A673 (cell line): ENCODE results near the gene CHML. TPM values are rescaled to one million over a fixed set of nuclear protein-coding genes. Genes with fewer than 3 reads are reported as not detected.

Experiments
- Bru-seq: library from RNA; stranded (reverse); fragments of 400-500 nt; gene quantifications from one replicate; lab custom pipeline; 2021; lab: Mats Ljungman, UMichigan
- BruChase-seq, 2 experiments: library from RNA; stranded (reverse); fragments of 400-500 nt; gene quantifications; one replicate each; lab custom pipeline; 2021; lab: Mats Ljungman, UMichigan
- BruUV-seq: library from RNA; stranded (reverse); fragments of 400-500 nt; replicated peaks from 2 replicates; lab custom pipeline; 2021; lab: Mats Ljungman, UMichigan
- CTCF ChIA-PET: fragments of 300-600 bp; sonication (Branson Sonifier 250); formaldehyde crosslinking; loops from one replicate; lab custom pipeline; 2022; ENCODE audit warnings: antibody characterized with exemption; lab: Charles Lee
- POLR2A ChIA-PET: fragments of 300-600 bp; sonication (Branson Sonifier 250); formaldehyde crosslinking; loops from one replicate; lab custom pipeline; 2022; ENCODE audit warnings: antibody characterized with exemption; ENCODE audit not compliant: low non-redundant PET; lab: Charles Lee
- DNase-seq: peaks from one replicate; pipeline ENCODE4 v3.0.0-alpha.2; 2015; ENCODE audit warnings: low spot score
- H3K27ac ChIP-seq: fragments of 200-600 bp; sonication (generic); 2 replicates; pipeline ENCODE4 v1.5.1; 2016; ENCODE audit warnings: mixed run types, low read depth, mild to moderate bottlenecking, mixed read lengths, antibody characterized with exemption, low read length; ENCODE audit not compliant: poor library complexity, severe bottlenecking
- H3K27me3 ChIP-seq: fragments of 200-600 bp; sonication (generic); replicated peaks from 2 replicates; pipeline ENCODE4 v1.6.1; 2017; ENCODE audit warnings: mixed run types, low read depth, mild to moderate bottlenecking, mixed read lengths, antibody characterized with exemption, low read length; ENCODE audit not compliant: insufficient read depth, poor library complexity
- H3K36me3 ChIP-seq: fragments of 200-600 bp; sonication (generic); 2 replicates; pipeline ENCODE4 v1.6.1; 2016; ENCODE audit warnings: mixed run types, mild to moderate bottlenecking, mixed read lengths, antibody characterized with exemption, low read length; ENCODE audit not compliant: insufficient read depth, poor library complexity, severe bottlenecking
- H3K4me1 ChIP-seq: fragments of 200-600 bp; sonication (generic); 2 replicates; pipeline ENCODE4 v1.6.1; 2017; ENCODE audit warnings: mixed run types, mild to moderate bottlenecking, mixed read lengths, antibody characterized with exemption, low read length; ENCODE audit not compliant: insufficient read depth, poor library complexity, severe bottlenecking
- H3K4me3 ChIP-seq: fragments of 200-600 bp; sonication (generic); 2 replicates; pipeline ENCODE4 v1.5.1; 2016; ENCODE audit warnings: low read depth, mixed run types, mild to moderate bottlenecking, mixed read lengths, low read length; ENCODE audit not compliant: poor library complexity, severe bottlenecking
- H3K9me3 ChIP-seq: fragments of 200-600 bp; sonication (generic); 2 replicates; pipeline ENCODE4 v1.6.1; 2016; ENCODE audit warnings: mixed run types, low read depth, mild to moderate bottlenecking, mixed read lengths, antibody characterized with exemption, low read length; ENCODE audit not compliant: poor library complexity, severe bottlenecking
- CTCF ChIP-seq: fragments of 300-800, 200-600 bp; sonication (generic); conservative IDR thresholded peaks from 2 replicates; pipeline ENCODE4 v1.5.1; 2017; ENCODE audit warnings: low read depth, mild to moderate bottlenecking, antibody characterized with exemption, low read length, moderate library complexity, mixed read lengths
- EZH2 ChIP-seq: fragments of 200-600 bp; sonication (generic); IDR thresholded peaks from 2 replicates; pipeline ENCODE4 v1.6.1; 2017; ENCODE audit warnings: borderline replicate concordance, low read depth, mild to moderate bottlenecking, mixed read lengths, antibody characterized with exemption, low read length; ENCODE audit not compliant: poor library complexity, severe bottlenecking
- intact Hi-C: fragments of 100-400 bp; cut with micrococcal nuclease; formaldehyde crosslinking; loops from one replicate; pipeline ENCODE4 v1.10.0; 2022; ENCODE audit not compliant: unreplicated experiment
- long read RNA-seq: library from polyadenylated mRNA; stranded (forward); transcript quantifications from one replicate; pipeline ENCODE4 v2.0.0, GENCODE V29; 2022
- total RNA-seq: library from RNA; stranded (reverse); gene quantifications from 2 replicates; pipeline ENCODE4 v1.2.3, GENCODE V29; 2021

CHML gene
- total RNA-seq (10.6 and 11.9 TPM in 2 replicates), Bru-seq, nascent RNA (percentile 86 among the genes with signal in this experiment), BruChase-seq, experiment 1, labeled RNA remaining after a 2-hour chase (percentile 95 among the genes with signal in this experiment), BruChase-seq, experiment 2, labeled RNA remaining after a 6-hour chase (percentile 96 among the genes with signal in this experiment)
- long read RNA-seq, full-length matches to known transcripts: 7 of 8 reads
- long read RNA-seq, partial matches to known transcripts: 0 of 8 reads
- long read RNA-seq, other reads (novel, unspliced or antisense): 1 of 8 reads

- ChIA-PET POLR2A (no interaction called here), CTCF (no interaction called here)
- H3K27me3 ChIP-seq: no peaks in the 10 kb centered on the region
- DNase-seq: peak; percentile 84
- H3K27ac ChIP-seq: peak within 1 kb of the TSS; percentile 82
- TF ChIP-seq EZH2: no peak
- no peak for TF ChIP-seq CTCF
- H3K36me3 ChIP-seq: no peaks in the 10 kb centered on the region
- no TSS peak for BruUV-seq
- intact Hi-C loops: no loop called here
- no peaks in the 10 kb centered on the region for H3K9me3 ChIP-seq
- H3K4me3 ChIP-seq: peak within 1 kb of the TSS; percentile 70
- no peaks in the 10 kb centered on the region for H3K4me1 ChIP-seq
These were observed at the start of gene CHML, which contains the start of gene OPN3 for GRCh38 chr1:241640149-241640866. Gene CHML (minus strand): TSS chr1:241640369. CDS start chr1:241635766, 4,603 bp downstream. Gene OPN3 (minus strand): TSS chr1:241640369. CDS start chr1:241640254, 115 bp downstream.

GRCh38 chr1:241688940-241689368 is 48.8 kb upstream of the CHML start:
- no peaks in the 10 kb centered on the region for H3K4me1 ChIP-seq
- BruUV-seq: no TSS peak
- no peaks in the 10 kb centered on the region for H3K9me3 ChIP-seq
- ChIA-PET POLR2A (no interaction called here), CTCF (no interaction called here)
- DNase-seq: no peak
- intact Hi-C loops: no loop called here
- H3K4me3 ChIP-seq: no peak overlapping the region
- no peaks in the 10 kb centered on the region for H3K27me3 ChIP-seq
- TF ChIP-seq EZH2 (no peak), CTCF (no peak)
- no peak overlapping the region for H3K27ac ChIP-seq
- no peaks in the 10 kb centered on the region for H3K36me3 ChIP-seq

GRCh38 chr1:241684108-241684507 is 43.9 kb upstream of the CHML start:
- no peak for DNase-seq
- TF ChIP-seq CTCF (no peak), EZH2 (no peak)
- POLR2A ChIA-PET: interaction anchor here (0.8 kb wide), 1 partner anchor 13 kb away, joined by 5 read pairs; no protein-coding TSS in a partner anchor
- CTCF ChIA-PET: no interaction called here
- H3K27me3 ChIP-seq: no peaks in the 10 kb centered on the region
- intact Hi-C loops: no loop called here
- peaks cover 2% of the 10 kb centered on the region for H3K4me1 ChIP-seq
- H3K9me3 ChIP-seq: no peaks in the 10 kb centered on the region
- no peak overlapping the region for H3K27ac ChIP-seq
- no peaks in the 10 kb centered on the region for H3K36me3 ChIP-seq
- H3K4me3 ChIP-seq: no peak overlapping the region
- no TSS peak for BruUV-seq
